ENCODE results near the gene CD200.

CD200 gene

DNA sequence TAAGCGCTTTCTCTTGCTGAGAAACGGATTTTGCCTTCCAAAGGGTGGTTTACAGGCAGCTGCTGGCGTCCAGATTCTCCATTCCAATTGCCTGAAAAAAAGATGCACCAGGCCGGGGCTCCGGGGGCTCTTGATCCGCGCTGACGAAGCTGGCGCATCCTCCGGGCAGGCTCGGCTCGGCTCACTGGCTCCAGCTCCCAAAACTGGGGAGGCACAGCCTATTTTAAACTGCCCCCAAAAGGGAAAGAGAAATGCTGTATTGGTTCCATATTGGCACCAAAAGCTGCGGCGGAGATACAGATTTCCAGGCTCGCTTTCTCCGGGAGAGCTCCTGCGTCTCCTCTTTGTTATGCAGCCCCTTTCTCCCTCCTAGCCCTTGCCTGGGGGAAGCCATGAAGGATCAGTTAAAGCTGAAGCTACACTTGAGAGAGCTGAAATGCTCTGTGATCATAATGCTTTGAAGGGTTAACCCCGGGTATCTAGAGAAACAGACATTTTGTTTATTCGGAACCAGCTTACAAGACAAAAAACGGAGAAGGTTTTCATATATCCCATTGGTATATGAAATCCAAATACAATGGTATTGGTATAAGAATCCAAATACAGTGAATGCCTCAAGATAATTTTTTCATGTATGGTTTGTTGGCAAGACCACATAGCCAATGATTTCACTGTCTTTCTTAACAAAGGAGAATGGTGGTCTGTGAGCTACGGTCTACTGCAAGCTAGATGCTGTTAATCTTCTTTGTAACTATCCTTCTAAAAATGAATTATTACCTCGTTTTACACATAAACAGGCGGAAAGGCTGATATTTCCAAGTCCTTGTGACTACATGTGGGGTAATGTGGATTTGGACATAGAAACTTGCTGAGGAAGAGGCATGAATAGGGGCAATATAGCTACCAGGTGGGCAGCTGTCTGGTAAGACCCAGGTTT lies 693 bp downstream of the CD200 start:
- no peak for DNase-seq (ENCODE audit: low spot score)

DNA sequence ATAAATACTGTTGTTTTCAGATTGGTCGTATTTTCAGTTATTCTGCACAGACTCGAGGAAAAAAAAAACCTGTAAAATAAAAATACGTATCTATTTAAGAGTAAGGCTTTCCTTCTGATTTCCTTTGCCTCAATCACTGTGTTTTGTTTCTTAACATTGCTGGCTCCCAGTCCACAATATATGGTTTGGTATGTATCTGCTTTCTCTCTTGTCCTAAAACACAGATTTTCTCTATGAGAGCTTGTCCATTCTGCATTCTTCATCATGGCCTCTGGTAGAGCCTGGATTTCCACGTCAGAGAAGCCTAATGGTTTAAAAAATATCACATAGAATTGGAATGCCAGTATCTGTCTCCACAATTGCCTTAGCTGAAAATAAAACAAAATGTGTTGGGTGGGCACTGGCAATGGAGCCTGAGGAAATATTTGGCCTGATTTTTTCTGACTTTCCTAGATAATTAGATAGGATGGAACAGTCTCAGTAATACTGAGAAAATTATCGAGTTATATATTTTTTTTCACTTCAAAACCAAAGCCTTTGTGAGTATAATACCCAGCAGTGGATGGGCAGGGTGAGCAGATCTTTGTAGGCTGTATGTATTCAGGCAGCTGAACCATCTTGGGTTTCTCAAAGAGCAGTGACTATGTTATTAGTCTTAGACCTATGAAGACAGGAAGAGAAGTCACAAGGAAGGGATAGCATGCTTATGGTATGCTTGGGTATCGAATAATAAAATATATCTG lies 1.9 kb downstream of the CD200 start:
- no peak for DNase-seq (ENCODE audit: low spot score)

DNA sequence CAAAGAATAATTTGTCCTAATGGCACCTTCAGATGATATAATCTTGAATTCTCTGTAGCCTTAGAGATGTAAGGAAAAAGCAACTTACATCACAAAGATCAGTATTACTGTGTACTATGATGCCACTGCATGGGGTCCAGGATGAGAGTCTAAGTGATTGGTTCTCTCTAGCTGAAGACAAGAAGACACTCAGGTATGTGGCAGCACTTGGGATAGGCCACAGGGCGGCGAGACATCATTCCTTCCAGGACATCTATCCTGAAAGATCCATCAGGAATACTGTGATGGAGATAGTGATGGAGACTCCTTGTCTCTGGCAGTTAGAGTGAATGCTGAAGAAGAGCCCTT lies 2.5 kb downstream of the CD200 start:
- DNase-seq (ENCODE audit: low spot score), result no peak

DNA sequence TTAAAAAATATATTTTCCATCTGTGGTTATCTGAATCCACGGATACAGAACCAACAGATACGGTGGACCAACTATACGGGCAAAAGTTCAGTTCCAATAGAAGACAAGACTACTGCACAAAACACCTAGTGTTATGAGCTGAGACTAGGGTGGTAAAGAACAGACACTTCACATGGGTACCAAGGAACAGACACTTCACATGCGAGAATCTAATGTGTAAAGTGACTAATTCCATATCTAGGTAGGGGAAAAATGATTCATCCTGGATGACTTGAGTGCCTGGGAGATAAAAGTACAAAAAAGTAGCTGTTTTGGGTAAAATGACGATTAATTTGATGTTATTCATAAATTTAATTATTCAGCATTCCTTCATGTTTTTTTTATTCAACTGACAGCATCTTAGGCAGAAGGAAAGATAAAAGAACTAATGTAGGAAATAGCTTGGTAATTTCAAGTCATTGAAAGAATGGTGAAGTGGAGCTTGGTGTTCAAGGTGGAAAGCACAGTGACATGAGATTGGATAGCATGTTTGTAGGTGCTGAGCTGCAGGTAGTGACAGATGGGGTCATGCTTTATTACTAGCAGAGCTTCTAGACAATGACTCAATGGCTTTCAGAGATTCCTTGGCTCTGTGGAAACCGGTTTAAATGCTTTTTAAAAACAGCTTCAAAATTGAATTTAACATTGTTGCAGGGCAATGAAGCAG lies 5.2 kb downstream of the CD200 start:
- no peak for DNase-seq (ENCODE audit: low spot score)

DNA sequence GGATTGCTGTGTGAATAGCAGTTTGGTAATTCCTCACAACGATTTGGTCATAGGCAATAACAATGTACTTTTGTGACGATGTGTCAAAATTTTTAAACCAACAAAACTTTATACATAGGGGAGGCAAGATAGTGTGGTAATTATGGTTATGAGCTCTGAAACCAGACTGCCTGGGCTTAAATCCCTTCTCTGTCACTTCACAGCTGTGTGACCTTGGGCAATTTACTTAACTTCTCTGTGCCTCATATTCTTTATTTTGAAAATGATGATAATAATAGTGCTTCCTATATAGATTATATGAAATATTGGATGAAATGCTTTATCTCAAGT lies 5.7 kb downstream of the CD200 start:
- no peak for DNase-seq (ENCODE audit: low spot score)

DNA sequence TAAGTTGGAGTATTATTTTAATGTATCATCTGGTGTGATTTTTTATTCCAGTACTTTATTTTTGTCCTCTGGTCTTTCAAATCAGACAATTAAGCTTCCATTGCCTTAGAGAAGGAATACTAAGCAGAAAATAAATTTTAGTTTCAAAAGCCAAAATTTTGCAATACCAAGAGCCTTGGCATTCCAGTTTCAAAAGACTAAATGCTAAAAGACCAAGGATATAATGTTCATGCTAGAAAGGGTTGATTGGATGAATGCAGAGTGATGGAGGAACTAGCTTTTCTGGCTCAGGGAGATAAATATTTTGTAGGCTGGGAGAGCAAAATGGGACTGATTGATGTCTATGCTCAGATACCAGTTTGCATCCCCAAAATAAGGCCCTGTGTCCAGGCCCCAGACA lies 6.2 kb downstream of the CD200 start:
- DNase-seq (ENCODE audit: low spot score), result no peak

DNA sequence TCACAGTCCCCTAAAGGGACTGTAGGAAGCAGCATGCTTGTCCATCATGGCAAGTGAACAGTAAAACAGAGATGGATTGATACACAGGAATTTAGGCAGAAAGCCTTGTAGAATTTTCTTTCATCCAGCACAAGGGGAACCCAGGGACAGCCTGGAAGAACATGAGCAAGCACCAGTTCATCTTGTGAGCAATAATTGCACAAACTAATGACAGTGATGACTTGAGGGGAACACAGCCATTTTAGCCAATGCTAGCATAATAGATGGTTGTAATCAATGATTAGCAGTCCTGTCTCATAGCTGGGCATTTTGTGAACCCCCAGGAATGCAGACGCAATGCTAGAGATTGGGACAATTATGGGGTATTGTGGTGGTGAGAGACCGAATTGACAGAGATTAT lies 6.7 kb downstream of the CD200 start:
- DNase-seq (ENCODE audit: low spot score), result no peak

DNA sequence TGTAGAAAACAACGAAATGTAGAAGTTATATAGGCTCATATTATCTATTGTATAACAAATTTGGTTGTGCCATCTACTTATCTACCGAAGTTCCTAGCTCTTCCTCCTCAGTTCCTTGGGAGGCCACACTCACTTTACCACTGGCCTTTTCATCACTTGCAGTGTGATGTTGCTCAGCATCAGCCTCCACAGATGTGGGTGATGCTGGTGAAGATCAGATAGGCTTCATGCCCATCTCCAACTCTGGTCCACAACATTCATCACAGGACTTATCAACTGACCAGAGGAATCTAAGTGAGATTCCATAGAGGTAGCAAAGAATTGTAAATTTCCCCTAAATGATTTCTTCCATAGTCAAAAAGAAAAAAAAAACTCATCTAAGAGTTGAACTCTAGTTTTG lies 8.4 kb downstream of the CD200 start:
- DNase-seq (ENCODE audit: low spot score), result no peak

DNA sequence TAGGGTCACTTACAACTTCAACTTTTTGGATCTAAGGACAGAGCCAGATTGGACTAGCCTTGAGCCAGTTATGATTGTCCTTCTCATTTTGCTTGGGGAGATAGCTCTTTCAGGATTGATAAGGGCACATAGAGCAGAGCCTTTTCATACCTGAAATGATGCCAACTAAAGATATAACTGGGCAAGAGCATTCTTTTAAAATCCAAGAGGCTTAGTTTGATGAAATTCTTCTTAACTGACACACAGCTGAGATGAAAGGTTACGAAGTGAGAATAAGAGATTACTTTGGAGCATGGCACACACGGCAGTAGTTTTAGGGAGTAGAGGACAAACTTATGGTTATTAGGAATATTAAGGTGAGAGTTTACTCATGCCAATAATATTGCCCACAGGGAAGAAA lies 12.7 kb downstream of the CD200 start:
- no peak for DNase-seq (ENCODE audit: low spot score)

DNA sequence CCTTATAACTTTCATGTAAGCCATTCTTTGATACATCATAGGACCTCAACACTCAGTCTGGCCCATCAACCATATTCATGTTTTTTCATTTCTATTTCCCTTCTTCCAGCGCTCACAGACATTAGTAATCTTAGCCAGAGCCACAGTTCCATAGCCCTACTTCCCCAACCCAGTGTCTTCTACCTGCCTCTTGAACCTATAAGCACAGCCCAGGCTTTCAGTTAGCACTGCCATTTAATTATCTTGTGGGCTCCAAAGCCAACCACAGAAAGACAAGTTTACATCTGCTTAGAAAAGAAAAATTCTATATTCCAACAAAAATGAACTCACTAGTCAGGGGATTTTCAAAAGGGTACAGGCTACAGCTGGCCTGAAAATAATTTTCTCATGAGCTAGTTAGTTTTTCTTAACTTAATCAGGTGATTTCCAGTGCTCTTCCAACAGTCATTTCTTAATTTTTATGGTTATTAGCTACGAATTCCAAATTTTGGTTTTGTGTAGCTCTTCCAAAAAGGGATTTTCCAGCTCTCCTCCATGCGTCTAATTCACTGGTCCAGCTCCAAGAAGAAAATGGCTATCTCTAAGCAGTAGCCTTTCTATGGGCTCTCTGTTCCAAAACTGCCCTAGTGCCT lies 13.7 kb downstream of the CD200 start:
- DNase-seq (ENCODE audit: low spot score), result no peak

DNA sequence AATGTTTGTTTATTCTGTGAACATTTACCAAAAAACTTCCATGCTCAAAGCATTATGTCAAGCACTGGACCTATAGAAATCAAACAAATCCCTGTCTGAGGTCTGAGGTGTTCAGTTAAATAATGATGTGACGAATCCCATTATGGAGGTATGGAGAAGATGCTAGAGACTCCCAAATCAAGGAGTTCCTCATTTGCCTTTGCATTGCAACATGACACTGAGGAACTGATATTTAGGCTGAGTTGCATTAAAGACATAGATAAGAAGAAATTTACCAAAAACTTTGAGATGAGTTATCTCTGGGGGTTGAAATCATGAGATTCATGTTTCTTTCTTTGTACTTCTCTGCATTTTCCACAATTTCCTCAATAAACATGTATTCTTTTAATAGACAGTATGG lies 16.0 kb downstream of the CD200 start:
- DNase-seq (ENCODE audit: low spot score), result no peak

DNA sequence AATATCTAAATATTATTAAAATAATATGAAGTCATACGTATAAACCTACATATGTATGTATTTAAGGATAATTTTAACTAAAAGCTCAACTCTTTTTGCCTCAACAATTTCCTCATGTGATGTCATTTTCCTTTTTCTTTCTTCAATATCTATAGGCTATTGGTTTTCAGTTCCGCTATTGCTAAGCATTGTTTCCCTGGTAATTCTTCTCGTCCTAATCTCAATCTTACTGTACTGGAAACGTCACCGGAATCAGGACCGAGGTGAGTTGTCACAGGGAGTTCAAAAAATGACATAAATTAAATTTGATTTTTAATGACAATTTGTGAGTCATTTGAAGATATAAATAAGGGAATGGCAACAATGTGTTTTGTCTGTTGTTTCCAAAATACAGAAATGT lies 16.6 kb downstream of the CD200 start:
- no peak for DNase-seq (ENCODE audit: low spot score)

DNA sequence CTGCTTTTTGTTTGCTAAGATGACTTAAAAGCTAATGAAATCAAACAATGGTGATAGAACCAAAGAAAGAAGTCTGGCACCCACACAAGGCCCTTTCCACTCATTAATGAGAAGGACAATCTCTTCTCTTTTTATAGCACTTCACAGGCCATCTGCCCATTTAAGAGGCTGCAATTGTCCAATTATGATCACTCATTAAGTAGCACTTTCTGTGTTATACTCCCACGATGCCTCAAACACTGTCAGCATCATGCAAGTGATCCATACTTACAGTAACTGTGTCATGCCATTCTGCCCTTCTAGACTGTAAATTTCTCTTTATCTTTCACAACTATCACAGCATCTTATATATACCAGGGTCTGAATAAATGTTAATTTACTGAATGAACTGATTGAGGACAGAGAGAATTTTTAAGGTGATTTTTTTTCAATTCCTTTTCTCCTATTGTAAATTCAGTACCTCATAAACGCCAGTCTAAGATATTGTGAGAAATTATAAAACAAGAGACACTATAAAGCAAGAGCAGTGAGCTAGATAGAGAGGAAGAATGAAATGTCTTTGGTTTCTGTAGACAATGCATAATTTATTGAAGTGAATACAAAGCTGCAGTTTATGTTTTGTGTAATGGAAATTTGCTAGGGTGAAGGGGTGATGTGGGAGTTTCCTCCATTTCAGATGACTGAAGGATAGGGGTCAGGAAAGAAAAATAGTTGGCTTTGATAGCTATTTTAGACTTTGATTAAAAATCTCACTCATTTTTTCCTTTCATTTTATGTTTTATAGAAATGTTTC lies 17.3 kb downstream of the CD200 start:
- no peak for DNase-seq (ENCODE audit: low spot score)

DNA sequence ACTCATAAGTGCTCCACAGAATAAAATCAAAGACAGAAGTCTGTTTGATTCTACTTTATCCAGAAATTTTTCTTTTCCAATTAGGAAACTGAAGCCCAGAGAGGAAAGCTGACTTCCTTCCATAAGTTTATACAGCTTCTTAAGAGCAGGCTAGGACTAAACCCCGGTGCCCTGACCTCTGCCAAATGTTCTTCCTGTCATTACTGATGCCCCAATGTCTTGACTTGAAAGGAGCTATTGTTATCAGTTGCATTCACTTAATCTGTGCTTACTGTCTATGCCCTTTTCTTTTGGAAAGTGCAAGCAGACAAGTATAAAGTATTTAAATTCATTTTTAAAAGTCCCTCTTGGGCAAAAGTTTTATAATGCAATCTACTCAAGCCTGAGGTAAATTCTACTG lies 18.1 kb downstream of the CD200 start:
- DNase-seq (ENCODE audit: low spot score), result no peak

DNA sequence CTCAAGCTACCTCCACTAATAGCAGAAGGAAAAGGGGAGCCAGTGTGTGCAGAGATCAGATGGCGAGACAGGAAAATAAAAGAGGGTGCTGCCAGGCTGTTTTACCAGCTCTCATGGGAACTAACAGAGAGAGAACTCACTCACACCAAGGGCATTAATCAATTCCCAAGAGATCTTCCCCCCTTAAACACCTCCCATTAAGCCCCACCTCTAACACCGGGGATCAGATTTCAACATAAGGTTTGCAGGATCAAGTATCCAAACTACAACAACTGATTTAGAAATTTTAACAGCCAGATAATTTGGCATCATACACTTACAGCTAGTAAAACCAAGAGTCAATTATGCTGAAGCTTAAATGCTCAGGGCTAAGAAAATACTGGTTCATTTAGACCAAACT lies 18.9 kb downstream of the CD200 start:
- no peak for DNase-seq (ENCODE audit: low spot score)

DNA sequence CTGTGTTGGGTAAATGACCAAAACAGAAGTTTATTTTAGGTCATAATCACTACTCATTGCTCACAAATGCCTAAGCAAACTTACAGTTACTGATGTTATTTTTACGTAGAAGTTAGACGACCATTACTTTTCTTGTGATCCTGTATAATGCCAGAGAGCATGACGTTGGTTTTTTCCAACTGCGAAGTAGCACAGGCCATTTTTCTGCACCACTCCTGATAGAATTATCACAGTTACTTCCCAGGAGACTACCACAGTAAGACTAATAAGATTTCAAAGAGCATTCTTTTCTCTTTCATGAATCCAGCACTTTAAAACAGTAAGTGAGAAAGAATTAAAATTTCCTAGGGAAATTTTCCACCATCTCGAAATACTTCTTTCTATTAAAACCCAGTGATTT lies 19.8 kb downstream of the CD200 start:
- DNase-seq (ENCODE audit: low spot score), result no peak

DNA sequence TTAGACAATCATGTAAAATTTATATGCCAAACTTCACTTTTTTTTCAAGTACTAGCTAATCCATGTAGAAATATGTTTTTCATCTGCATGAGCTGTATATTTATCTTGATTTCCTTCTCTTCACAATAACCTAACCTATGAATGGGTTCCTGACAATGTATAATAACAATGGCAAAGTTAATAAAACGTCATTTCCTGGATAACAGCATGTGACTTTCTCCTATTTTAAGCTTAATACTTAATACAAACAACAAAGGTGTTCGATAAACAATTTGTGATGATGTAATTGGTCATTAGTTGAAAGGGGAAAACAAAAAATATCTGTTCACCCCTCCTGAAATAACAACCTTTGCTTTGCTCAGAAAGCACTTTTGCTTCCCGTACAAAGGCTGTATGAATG lies 20.4 kb downstream of the CD200 start:
- no peak for DNase-seq (ENCODE audit: low spot score)

DNA sequence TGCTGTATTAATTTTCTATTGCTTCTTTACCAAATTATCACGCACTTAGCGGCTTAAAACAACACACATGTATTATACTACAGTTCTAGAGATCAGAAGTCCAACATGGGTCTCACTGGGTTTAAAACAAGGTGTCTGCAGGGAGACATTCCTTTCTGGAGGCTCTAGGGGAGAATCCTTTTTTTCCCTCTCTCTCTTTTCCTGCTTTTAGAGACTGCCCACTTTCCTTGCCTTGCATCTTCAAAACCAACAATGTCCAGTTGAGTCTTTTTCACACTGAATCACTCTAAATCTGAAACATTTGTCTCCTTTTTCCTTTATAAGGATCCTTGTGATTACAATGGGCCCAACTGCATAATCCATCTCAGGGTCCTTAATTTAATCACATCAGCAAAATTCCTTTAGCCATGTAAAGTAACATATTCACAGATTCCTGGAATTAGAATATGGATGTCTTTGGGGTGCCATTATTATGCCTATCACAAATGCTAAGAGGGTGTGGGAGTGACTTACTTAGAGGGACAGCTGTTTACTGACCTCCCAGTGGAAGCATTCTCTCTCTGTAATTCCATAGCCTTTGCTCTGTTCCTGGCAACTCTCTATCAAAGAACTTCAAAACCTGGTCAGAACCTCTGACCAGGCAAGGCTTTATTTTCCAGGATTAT lies 21.8 kb downstream of the CD200 start:
- no peak for DNase-seq (ENCODE audit: low spot score)

DNA sequence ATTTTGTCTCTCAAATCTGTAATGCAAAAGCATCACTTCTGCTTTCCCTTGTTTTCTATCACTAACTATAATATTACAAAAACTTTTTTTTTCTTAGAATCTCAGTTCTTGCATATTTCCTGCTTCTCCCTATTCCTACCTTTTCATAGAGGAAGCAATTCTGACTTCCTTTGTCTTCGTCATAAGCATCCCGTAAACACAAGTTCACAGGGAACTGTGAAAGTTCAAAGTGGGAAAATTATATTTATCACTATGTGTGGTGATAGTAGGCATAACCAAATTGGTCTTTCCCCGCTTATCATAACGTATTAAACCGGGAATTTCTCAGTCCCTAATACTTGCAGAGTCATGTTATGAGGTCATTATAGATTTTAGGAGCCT lies 22.3 kb downstream of the CD200 start:
- no peak for DNase-seq (ENCODE audit: low spot score)

DNA sequence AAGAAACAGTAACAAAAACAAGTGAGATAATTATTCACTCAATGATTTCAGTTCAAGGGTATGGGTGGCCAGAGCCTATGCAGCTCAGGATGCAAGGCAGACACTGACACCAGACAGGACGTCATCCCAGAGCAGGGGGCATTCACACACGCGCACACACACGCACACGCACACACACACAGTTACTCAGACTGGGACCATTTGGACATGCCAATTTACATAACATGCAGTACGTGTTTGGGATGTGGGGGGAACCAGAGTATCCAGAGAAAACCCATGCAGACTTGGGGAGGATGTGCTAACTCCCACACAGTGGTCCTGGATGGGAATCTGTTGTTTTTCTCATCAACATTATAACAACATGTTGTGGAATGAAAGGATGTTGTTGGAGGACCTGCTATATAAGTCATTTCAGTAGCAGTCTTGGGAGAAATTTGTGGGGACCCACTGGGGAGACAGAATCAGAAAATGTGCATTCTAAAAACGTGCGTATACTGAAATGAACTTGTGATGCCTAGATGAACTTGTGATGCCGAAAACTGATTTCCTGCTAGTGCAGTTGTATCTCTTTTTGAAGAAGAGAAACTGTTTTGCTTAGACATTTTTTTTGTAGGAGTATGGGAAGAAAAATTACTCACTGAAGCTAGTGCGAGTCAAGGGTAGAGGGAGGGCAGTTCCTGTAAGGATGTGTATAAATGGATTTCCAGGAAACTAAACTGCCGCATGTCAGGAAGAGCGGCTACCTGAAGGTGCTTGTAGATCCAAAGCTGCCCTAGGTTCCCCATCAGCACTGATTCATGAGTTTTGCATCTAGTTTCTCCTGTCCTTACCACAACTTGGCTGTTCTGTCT lies 25.2 kb downstream of the CD200 start:
- DNase-seq (ENCODE audit: low spot score), result no peak

Measured in NAMALWA (cell line).